WTC11 (cell line): ENCODE data around the gene DYNC1LI2. TPM values are rescaled to one million over a fixed set of nuclear protein-coding genes. Genes with fewer than 3 reads are reported as not detected.

Experiments
- ATAC-seq: fragments of 200-7000 bp; cut with Tn5 transposase; 2 replicates; pipeline ENCODE4 v1.10.0; 2021; ENCODE audit warnings: mild to moderate bottlenecking, moderate library complexity
- CTCF ChIA-PET: fragments of 300-600 bp; sonication (Branson Sonifier 250); formaldehyde crosslinking; loops from one replicate; lab custom pipeline; 2021; ENCODE audit warnings: antibody characterized with exemption; lab: Charles Lee
- POLR2A ChIA-PET: fragments of 350-600 bp; sonication (Branson Sonifier 250); formaldehyde crosslinking; loops from one replicate; lab custom pipeline; 2021; ENCODE audit warnings: antibody characterized with exemption; lab: Charles Lee
- DNase-seq: peaks from one replicate; pipeline ENCODE4 v3.0.0; 2021; ENCODE audit warnings: low spot score
- H3K27ac Mint-ChIP-seq: 2 replicates; pipeline ENCODE4 v1.8.0; 2021; ENCODE audit warnings: mixed read lengths
- H3K27me3 Mint-ChIP-seq: 2 replicates; pipeline ENCODE4 v1.8.0; 2021; ENCODE audit warnings: low read depth, mild to moderate bottlenecking, moderate library complexity, mixed read lengths
- H3K36me3 Mint-ChIP-seq: 2 replicates; pipeline ENCODE4 v1.8.0; 2021; ENCODE audit warnings: mixed read lengths
- H3K4me1 Mint-ChIP-seq: 2 replicates; pipeline ENCODE4 v1.8.0; 2022; ENCODE audit warnings: mixed read lengths
- H3K4me3 Mint-ChIP-seq: 2 replicates; pipeline ENCODE4 v1.8.0; 2021; ENCODE audit warnings: mild to moderate bottlenecking, moderate library complexity, mixed read lengths
- H3K9me3 Mint-ChIP-seq: 2 replicates; pipeline ENCODE4 v1.8.0; 2021; ENCODE audit warnings: mixed read lengths
- AFF4 ChIP-seq: sonication (generic); formaldehyde crosslinking; IDR thresholded peaks from 2 replicates; pipeline ENCODE4 v1.8.1; 2023; ENCODE audit warnings: mild to moderate bottlenecking, missing genetic modification reagents, borderline replicate concordance
- AR ChIP-seq: fragments of 250-450 bp; sonication (Bioruptor Pico); IDR thresholded peaks from 2 replicates; pipeline ENCODE4 v1.9.0; 2021; ENCODE audit warnings: mild to moderate bottlenecking
- ATF1 ChIP-seq: sonication (generic); formaldehyde crosslinking; IDR thresholded peaks from 2 replicates; pipeline ENCODE4 v1.8.1; 2023; ENCODE audit warnings: mild to moderate bottlenecking, moderate library complexity, missing genetic modification reagents
- CREB1 ChIP-seq: sonication (generic); formaldehyde crosslinking; IDR thresholded peaks from 2 replicates; pipeline ENCODE4 v1.8.0; 2023; ENCODE audit warnings: mild to moderate bottlenecking, missing genetic modification reagents
- E2F4 ChIP-seq: sonication (generic); formaldehyde crosslinking; IDR thresholded peaks from 2 replicates; pipeline ENCODE4 v1.8.1; 2022; ENCODE audit warnings: low read depth, mild to moderate bottlenecking, moderate library complexity, missing genetic modification reagents, borderline replicate concordance
- MAX ChIP-seq: sonication (generic); formaldehyde crosslinking; IDR thresholded peaks from 2 replicates; pipeline ENCODE4 v1.8.0; 2022; ENCODE audit warnings: mild to moderate bottlenecking, missing genetic modification reagents
- MYBL2 ChIP-seq: sonication (generic); formaldehyde crosslinking; IDR thresholded peaks from 2 replicates; pipeline ENCODE4 v1.8.1; 2023; ENCODE audit warnings: mild to moderate bottlenecking, moderate library complexity, missing genetic modification reagents
- NFE2L1 ChIP-seq: sonication (generic); formaldehyde crosslinking; IDR thresholded peaks from 2 replicates; pipeline ENCODE4 v1.8.1; 2023; ENCODE audit warnings: missing genetic modification reagents
- NR1H2 ChIP-seq: sonication (generic); formaldehyde crosslinking; IDR thresholded peaks from 2 replicates; pipeline ENCODE4 v1.9.0; 2021; ENCODE audit warnings: mild to moderate bottlenecking, moderate library complexity, missing genetic modification reagents
- NR3C1 ChIP-seq: sonication (generic); formaldehyde crosslinking; conservative IDR thresholded peaks from 2 replicates; pipeline ENCODE4 v1.8.1; 2023; ENCODE audit warnings: low read depth, mild to moderate bottlenecking, missing genetic modification reagents
- SMAD4 ChIP-seq: sonication (generic); formaldehyde crosslinking; IDR thresholded peaks from 2 replicates; pipeline ENCODE4 v1.8.0; 2022; ENCODE audit warnings: mild to moderate bottlenecking, missing genetic modification reagents
- TEAD4 ChIP-seq: sonication (generic); formaldehyde crosslinking; IDR thresholded peaks from 2 replicates; pipeline ENCODE4 v1.8.0; 2022; ENCODE audit warnings: mild to moderate bottlenecking, missing genetic modification reagents
- USF2 ChIP-seq: sonication (generic); formaldehyde crosslinking; IDR thresholded peaks from 2 replicates; pipeline ENCODE4 v1.8.1; 2023; ENCODE audit warnings: mild to moderate bottlenecking, missing genetic modification reagents, moderate library complexity
- ZBTB21 ChIP-seq: sonication (generic); formaldehyde crosslinking; IDR thresholded peaks from 2 replicates; pipeline ENCODE4 v1.8.1; 2023; ENCODE audit warnings: mild to moderate bottlenecking, missing genetic modification reagents, borderline replicate concordance
- ZBTB43 ChIP-seq: sonication (generic); formaldehyde crosslinking; IDR thresholded peaks from 2 replicates; pipeline ENCODE4 v1.8.1; 2023; ENCODE audit warnings: mild to moderate bottlenecking, missing genetic modification reagents
- ZMAT4 ChIP-seq: fragments of 250-450 bp; sonication (Bioruptor Pico); IDR thresholded peaks from 2 replicates; pipeline ENCODE4 v1.9.0; 2021; ENCODE audit warnings: mild to moderate bottlenecking
- ZNF512 ChIP-seq: sonication (generic); formaldehyde crosslinking; IDR thresholded peaks from 2 replicates; pipeline ENCODE4 v1.8.1; 2022; ENCODE audit warnings: missing genetic modification reagents, borderline replicate concordance
- ZNF532 ChIP-seq: fragments of 250-450 bp; sonication (Bioruptor Pico); IDR thresholded peaks from 2 replicates; pipeline ENCODE4 v1.9.0; 2021; ENCODE audit warnings: mild to moderate bottlenecking, borderline replicate concordance
- total RNA-seq: library from RNA; stranded (reverse); gene quantifications from 3 replicates; pipeline ENCODE4 v1.2.3, GENCODE V29; 2021

The DYNC1LI2 gene
- total RNA-seq, 1 experiment from 2014 or later, result 89.8 TPM

- POLR2A ChIA-PET, result no interaction called here
- TF ChIP-seq CREB1 (CRISPR knock-in tag), result no peak
- no peak for TF ChIP-seq TEAD4
- TF ChIP-seq MAX, result peak; percentile 54; the same call in 1 of the 2 replicates
- TF ChIP-seq MYBL2 (CRISPR knock-in tag), result no peak
- TF ChIP-seq USF2 (CRISPR knock-in tag), result no peak
- no peak for TF ChIP-seq AFF4
- no peak for TF ChIP-seq ZNF532
- no peak for TF ChIP-seq ATF1 (CRISPR knock-in tag)
- TF ChIP-seq NR1H2, result no peak
- TF ChIP-seq ZMAT4 (CRISPR knock-in tag), result no peak
- no peak for TF ChIP-seq ZNF512 (CRISPR knock-in tag)
- no peak for TF ChIP-seq AR (CRISPR knock-in tag)
- no peak for TF ChIP-seq SMAD4 (CRISPR knock-in tag)
- no peak for TF ChIP-seq E2F4 (CRISPR knock-in tag)
- TF ChIP-seq NFE2L1, result no peak
- no peak for TF ChIP-seq ZBTB43 (CRISPR knock-in tag)
- TF ChIP-seq NR3C1 (CRISPR knock-in tag), result no peak
- no peak for TF ChIP-seq ZBTB21 (CRISPR knock-in tag)
These were observed 54.5 kb downstream of the DYNC1LI2 start, which contains the start of gene CMTM4 for GRCh38 chr16:66696669-66697630. TSS of gene CMTM4 (minus strand) at chr16:66696743. CDS start at chr16:66696525, 218 bp downstream.

More at GRCh38 chr16:66696669-66697630, 54.5 kb downstream of the DYNC1LI2 start, which contains the start of gene CMTM4:
- Mint-ChIP-seq H3K9me3 (no peaks in the 10 kb centered on the region), H3K27ac (peak within 1 kb of the TSS; percentile 65; the same call in 1 of the 2 replicates), H3K36me3 (no peaks in the 10 kb centered on the region), H3K4me1 (peaks cover 42% of the 10 kb centered on the region), H3K27me3 (peaks cover 9% of the 10 kb centered on the region), H3K4me3 (peak within 1 kb of the TSS; percentile 78)
- DNase-seq (peak; percentile 87), ATAC-seq (peak; percentile 90)
- CTCF ChIA-PET, result interaction anchor here (0.6 to 2.4 kb wide), 14 partner anchors 10 to 171 kb away, joined by 3 to 11 read pairs (median 4); partner anchors contain the start of genes CMTM3 and NAE1
